ENCODE data around the gene ZIC4.
A peak's percentile ranks its signal among the peaks of the same experiment; 100 is the strongest.

The ZIC4 gene

GRCh38 chr3:147371771-147372340 lies 34.5 kb downstream of the ZIC4 start:
- no peak for DNase-seq (ENCODE audit: low read depth in 3 of 3, low spot score in 1 of 3)

GRCh38 chr3:147371140-147371539 lies 35.2 kb downstream of the ZIC4 start:
- DNase-seq (ENCODE audit: low read depth in 3 of 3, low spot score in 1 of 3) = no peak

- no peak for DNase-seq (ENCODE audit: low read depth in 3 of 3, low spot score in 1 of 3)
These were observed 36.0 kb downstream of the ZIC4 start for GRCh38 chr3:147370349-147370748.

- no peak for DNase-seq (ENCODE audit: low read depth in 3 of 3, low spot score in 1 of 3)
These were observed 36.7 kb downstream of the ZIC4 start for GRCh38 chr3:147369661-147370123.

- DNase-seq (ENCODE audit: low read depth in 3 of 3, low spot score in 1 of 3) = no peak
These were observed 37.1 kb downstream of the ZIC4 start for GRCh38 chr3:147369231-147369630.

GRCh38 chr3:147368561-147369221 lies 37.7 kb downstream of the ZIC4 start:
- DNase-seq (ENCODE audit: low read depth in 3 of 3, low spot score in 1 of 3) = no peak

- DNase-seq (ENCODE audit: low read depth in 3 of 3, low spot score in 1 of 3) = no peak
These were observed 38.2 kb downstream of the ZIC4 start for GRCh38 chr3:147368151-147368550.

- no peak for DNase-seq (ENCODE audit: low read depth in 3 of 3, low spot score in 1 of 3)
These were observed 38.7 kb downstream of the ZIC4 start for GRCh38 chr3:147367676-147368075.

GRCh38 chr3:147365196-147366115 lies 40.9 kb downstream of the ZIC4 start:
- DNase-seq (ENCODE audit: low read depth in 3 of 3, low spot score in 1 of 3) = no peak

GRCh38 chr3:147364771-147365170 lies 41.6 kb downstream of the ZIC4 start:
- no peak for DNase-seq (ENCODE audit: low read depth in 3 of 3, low spot score in 1 of 3)

- DNase-seq (ENCODE audit: low read depth in 3 of 3, low spot score in 1 of 3) = peak in 1 of 3 donors; percentile 3
These were observed 44.6 kb downstream of the ZIC4 start for GRCh38 chr3:147361454-147362420.

- DNase-seq (ENCODE audit: low read depth in 3 of 3, low spot score in 1 of 3) = no peak
These were observed 45.5 kb downstream of the ZIC4 start for GRCh38 chr3:147360646-147361453.

- DNase-seq (ENCODE audit: low read depth in 3 of 3, low spot score in 1 of 3) = no peak
These were observed 46.3 kb downstream of the ZIC4 start for GRCh38 chr3:147360051-147360439.

GRCh38 chr3:147359177-147360050 lies 46.9 kb downstream of the ZIC4 start:
- no peak for DNase-seq (ENCODE audit: low read depth in 3 of 3, low spot score in 1 of 3)

GRCh38 chr3:147358144-147358992 lies 48.0 kb downstream of the ZIC4 start:
- DNase-seq (ENCODE audit: low read depth in 3 of 3, low spot score in 1 of 3) = no peak

- no peak for DNase-seq (ENCODE audit: low read depth in 3 of 3, low spot score in 1 of 3)
These were observed 49.1 kb downstream of the ZIC4 start for GRCh38 chr3:147356909-147357900.

Measured in stimulated activated CD4-positive, alpha-beta T cell treated with anti-CD3 and anti-CD28 coated beads, TNF-alpha, amount 100 ng/mL, for 1 hour (primary cell).